Activated CD4-positive, alpha-beta T cell treated with anti-CD3 and anti-CD28 coated beads, Interleukin-2, amount 10 ng/mL, durations not matched to agents 7 days and 5 days (primary cell): ENCODE results near the gene NEDD4. TPM values are rescaled to one million over a fixed set of nuclear protein-coding genes. Genes with fewer than 3 reads are reported as not detected.
"Not testable (repeated sequence)": the region's sequence is repeated elsewhere in the genome, so short reads cannot be mapped to it uniquely, and the experiment has no call there.

Source experiments
- CTCF ChIA-PET: fragments of 350-600 bp; sonication (Branson Sonifier 250); formaldehyde crosslinking; loops from one replicate; lab custom pipeline; 2021; ENCODE audit warnings: antibody characterized with exemption; lab: Charles Lee
- POLR2A ChIA-PET: fragments of 350-600 bp; sonication (Branson Sonifier 250); formaldehyde crosslinking; loops from one replicate; lab custom pipeline; 2021; ENCODE audit warnings: antibody characterized with exemption; lab: Charles Lee
- DNase-seq: peaks from one replicate; pipeline ENCODE4 v3.0.0-alpha.2; 2020
- H3K27ac Mint-ChIP-seq: one replicate; pipeline ENCODE4 v1.8.0; 2021; ENCODE audit warnings: mild to moderate bottlenecking, moderate library complexity, mixed read lengths
- H3K27me3 Mint-ChIP-seq: one replicate; pipeline ENCODE4 v1.8.0; 2021; ENCODE audit warnings: mixed read lengths
- H3K36me3 Mint-ChIP-seq: one replicate; pipeline ENCODE4 v1.8.0; 2021; ENCODE audit warnings: low read depth, mixed read lengths
- H3K4me1 Mint-ChIP-seq: one replicate; pipeline ENCODE4 v1.8.0; 2021; ENCODE audit warnings: mixed read lengths
- H3K4me3 Mint-ChIP-seq: one replicate; pipeline ENCODE4 v1.8.0; 2021; ENCODE audit warnings: mild to moderate bottlenecking, moderate library complexity, mixed read lengths
- H3K9me3 Mint-ChIP-seq: one replicate; pipeline ENCODE4 v1.8.0; 2021; ENCODE audit warnings: mixed read lengths
- total RNA-seq, 2 experiments: library from RNA; stranded (reverse); gene quantifications; one replicate each; pipeline ENCODE4 v1.2.3, GENCODE V29; 2021

NEDD4 gene
- total RNA-seq, 2 experiments from 2014 or later = 8.7 to 11.1 TPM

GRCh38 chr15:56028430-56028829, 35.0 kb upstream of the NEDD4 start:
- no peak overlapping the region for H3K27ac Mint-ChIP-seq
- peaks cover 3% of the 10 kb centered on the region for H3K27me3 Mint-ChIP-seq
- H3K36me3 Mint-ChIP-seq = no peaks in the 10 kb centered on the region
- POLR2A ChIA-PET = no interaction called here
- CTCF ChIA-PET = interaction anchor here (1.2 kb wide), 1 partner anchor 26 kb away, joined by 3 read pairs; no protein-coding TSS in a partner anchor
- no peak overlapping the region for H3K4me3 Mint-ChIP-seq
- no peaks in the 10 kb centered on the region for H3K4me1 Mint-ChIP-seq
- no peaks in the 10 kb centered on the region for H3K9me3 Mint-ChIP-seq
- no peak for DNase-seq

GRCh38 chr15:56023160-56023559, 29.7 kb upstream of the NEDD4 start:
- H3K9me3 Mint-ChIP-seq, H3K4me3 Mint-ChIP-seq, POLR2A ChIA-PET, H3K36me3 Mint-ChIP-seq, CTCF ChIA-PET, H3K4me1 Mint-ChIP-seq, DNase-seq, H3K27ac Mint-ChIP-seq: not testable (repeated sequence)
- peaks cover 26% of the 10 kb centered on the region for H3K27me3 Mint-ChIP-seq

GRCh38 chr15:56019819-56020486, 26.5 kb upstream of the NEDD4 start:
- DNase-seq = no peak
- Mint-ChIP-seq H3K36me3 (no peaks in the 10 kb centered on the region), H3K27ac (no peak overlapping the region), H3K27me3 (peaks cover 27% of the 10 kb centered on the region), H3K9me3 (peaks cover 5% of the 10 kb centered on the region), H3K4me3 (no peak overlapping the region), H3K4me1 (no peaks in the 10 kb centered on the region)
- ChIA-PET POLR2A (no interaction called here), CTCF (no interaction called here)

- POLR2A ChIA-PET = no interaction called here
- H3K4me3 Mint-ChIP-seq = no peak overlapping the region
- no peak overlapping the region for H3K27ac Mint-ChIP-seq
- peaks cover 5% of the 10 kb centered on the region for H3K9me3 Mint-ChIP-seq
- H3K4me1 Mint-ChIP-seq = no peaks in the 10 kb centered on the region
- CTCF ChIA-PET = no interaction called here
- H3K36me3 Mint-ChIP-seq = no peaks in the 10 kb centered on the region
- DNase-seq = no peak
- peaks cover 25% of the 10 kb centered on the region for H3K27me3 Mint-ChIP-seq
Measured at GRCh38 chr15:56019060-56019793, 25.8 kb upstream of the NEDD4 start.

- ChIA-PET POLR2A (no interaction called here), CTCF (interaction anchor here (0.6 to 1.0 kb wide), 2 partner anchors 17 to 38 kb away, joined by 3 read pairs; no protein-coding TSS in a partner anchor)
- no peak overlapping the region for H3K4me3 Mint-ChIP-seq
- H3K9me3 Mint-ChIP-seq = peaks cover 14% of the 10 kb centered on the region
- H3K27ac Mint-ChIP-seq = no peak overlapping the region
- peaks cover 22% of the 10 kb centered on the region for H3K27me3 Mint-ChIP-seq
- H3K4me1 Mint-ChIP-seq = no peaks in the 10 kb centered on the region
- H3K36me3 Mint-ChIP-seq = no peaks in the 10 kb centered on the region
- DNase-seq = no peak
Measured at GRCh38 chr15:56017920-56018319, 24.5 kb upstream of the NEDD4 start.

- H3K9me3 Mint-ChIP-seq = peaks cover 15% of the 10 kb centered on the region
- DNase-seq = no peak
- H3K27me3 Mint-ChIP-seq = peaks cover 18% of the 10 kb centered on the region
- H3K27ac Mint-ChIP-seq = no peak overlapping the region
- no peaks in the 10 kb centered on the region for H3K4me1 Mint-ChIP-seq
- H3K36me3 Mint-ChIP-seq = no peaks in the 10 kb centered on the region
- ChIA-PET CTCF (interaction anchor here (1.0 kb wide), 1 partner anchor 17 kb away, joined by 3 read pairs; no protein-coding TSS in a partner anchor), POLR2A (no interaction called here)
- no peak overlapping the region for H3K4me3 Mint-ChIP-seq
Measured at GRCh38 chr15:56017511-56017910, 24.1 kb upstream of the NEDD4 start.

- H3K27ac Mint-ChIP-seq = peak overlapping the region; percentile 60
- DNase-seq = no peak
- H3K27me3 Mint-ChIP-seq = peaks cover 10% of the 10 kb centered on the region
- H3K9me3 Mint-ChIP-seq = peaks cover 15% of the 10 kb centered on the region
- no peaks in the 10 kb centered on the region for H3K4me1 Mint-ChIP-seq
- ChIA-PET CTCF (interaction anchor here (0.5 to 1.0 kb wide), 2 partner anchors 8 to 40 kb away, joined by 4 read pairs; no protein-coding TSS in a partner anchor), POLR2A (no interaction called here)
- H3K4me3 Mint-ChIP-seq = no peak overlapping the region
- H3K36me3 Mint-ChIP-seq = no peaks in the 10 kb centered on the region
Measured at GRCh38 chr15:56016281-56016680, 22.9 kb upstream of the NEDD4 start.

- POLR2A ChIA-PET = no interaction called here
- H3K36me3 Mint-ChIP-seq = no peaks in the 10 kb centered on the region
- CTCF ChIA-PET = no interaction called here
- H3K4me3 Mint-ChIP-seq = no peak overlapping the region
- H3K27me3 Mint-ChIP-seq = peaks cover 4% of the 10 kb centered on the region
- DNase-seq = no peak
- peaks cover 15% of the 10 kb centered on the region for H3K9me3 Mint-ChIP-seq
- H3K4me1 Mint-ChIP-seq = no peaks in the 10 kb centered on the region
- H3K27ac Mint-ChIP-seq = no peak overlapping the region
Measured at GRCh38 chr15:56014677-56015076, 21.3 kb upstream of the NEDD4 start.

- DNase-seq, H3K36me3 Mint-ChIP-seq, H3K4me1 Mint-ChIP-seq, H3K27ac Mint-ChIP-seq, H3K9me3 Mint-ChIP-seq, POLR2A ChIA-PET: not testable (repeated sequence)
- H3K4me3 Mint-ChIP-seq = peak overlapping the region; percentile 29
- H3K27me3 Mint-ChIP-seq = peaks cover 23% of the 10 kb centered on the region
- CTCF ChIA-PET = interaction anchor here (1.2 to 1.4 kb wide), 2 partner anchors 10 to 35 kb away, joined by 3 to 4 read pairs; no protein-coding TSS in a partner anchor
Measured at GRCh38 chr15:56007053-56007452, 13.6 kb upstream of the NEDD4 start.

- H3K9me3 Mint-ChIP-seq, H3K4me1 Mint-ChIP-seq, H3K36me3 Mint-ChIP-seq, POLR2A ChIA-PET, H3K27ac Mint-ChIP-seq, DNase-seq: not testable (repeated sequence)
- Mint-ChIP-seq H3K27me3 (peaks cover 24% of the 10 kb centered on the region), H3K4me3 (peak overlapping the region; percentile 1)
- CTCF ChIA-PET = interaction anchor here (1.4 kb wide), 1 partner anchor 36 kb away, joined by 3 read pairs; no protein-coding TSS in a partner anchor
Measured at GRCh38 chr15:56006371-56006770, 13.0 kb upstream of the NEDD4 start.

GRCh38 chr15:56004281-56004680, 10.9 kb upstream of the NEDD4 start:
- H3K4me1 Mint-ChIP-seq, H3K27ac Mint-ChIP-seq, H3K4me3 Mint-ChIP-seq, POLR2A ChIA-PET, H3K9me3 Mint-ChIP-seq, DNase-seq, H3K36me3 Mint-ChIP-seq, CTCF ChIA-PET: not testable (repeated sequence)
- H3K27me3 Mint-ChIP-seq = peaks cover 37% of the 10 kb centered on the region

- DNase-seq, H3K4me3 Mint-ChIP-seq, CTCF ChIA-PET, H3K36me3 Mint-ChIP-seq, H3K4me1 Mint-ChIP-seq, H3K27ac Mint-ChIP-seq, H3K9me3 Mint-ChIP-seq, POLR2A ChIA-PET: not testable (repeated sequence)
- peaks cover 38% of the 10 kb centered on the region for H3K27me3 Mint-ChIP-seq
Measured at GRCh38 chr15:56003777-56004176, 10.4 kb upstream of the NEDD4 start.

GRCh38 chr15:56003277-56003676, 9.9 kb upstream of the NEDD4 start:
- H3K4me1 Mint-ChIP-seq, H3K36me3 Mint-ChIP-seq, DNase-seq, H3K9me3 Mint-ChIP-seq, H3K4me3 Mint-ChIP-seq, CTCF ChIA-PET, POLR2A ChIA-PET, H3K27ac Mint-ChIP-seq: not testable (repeated sequence)
- peaks cover 37% of the 10 kb centered on the region for H3K27me3 Mint-ChIP-seq
